GM12878 (cell line): ENCODE results near the gene CCT6A. TPM values are rescaled to one million over a fixed set of nuclear protein-coding genes. Genes with fewer than 3 reads are reported as not detected.

Experiments used
- ATAC-seq: fragments of 200-7000 bp; cut with Tn5 transposase; 3 replicates; pipeline ENCODE4 v1.9.1; 2020; ENCODE audit warnings: mild to moderate bottlenecking, moderate library complexity
- BruUV-seq: library from RNA; stranded (reverse); fragments of 400-500 nt; replicated peaks from 2 replicates; lab custom pipeline; 2021; lab: Mats Ljungman, UMichigan
- CTCF ChIA-PET: fragments of 300-600 bp; sonication (Branson Sonifier 250); formaldehyde crosslinking; extraction: SDS; loops from one replicate; lab custom pipeline; 2021; ENCODE audit warnings: inconsistent platforms; lab: Yijun Ruan, JAX
- POLR2A ChIA-PET: fragments of 350-600 bp; formaldehyde crosslinking; extraction: SDS; loops from one replicate; lab custom pipeline; 2021; ENCODE audit warnings: inconsistent platforms; lab: Charles Lee
- RAD21 ChIA-PET: fragments of 300-600 bp; sonication (Branson Sonifier 250); formaldehyde crosslinking; loops from one replicate; lab custom pipeline; 2023; ENCODE audit warnings: antibody characterized with exemption; ENCODE audit not compliant: unreplicated experiment; lab: Charles Lee
- SMC1A ChIA-PET: fragments of 300-600 bp; sonication (Branson Sonifier 250); formaldehyde crosslinking; loops from one replicate; lab custom pipeline; 2023; ENCODE audit not compliant: unreplicated experiment, uncharacterized antibody; lab: Charles Lee
- DNase-seq: peaks from one replicate; pipeline ENCODE4 v3.0.0-alpha.2; 2011; ENCODE audit warnings: low read depth, low spot score
- FAIRE-seq: peaks from 3 replicates; lab custom pipeline; 2011; peaks lifted over from hg19 to GRCh38; lab: Jason Lieb, UNC
- H2AFZ ChIP-seq: 2 replicates; pipeline ENCODE4 v1.6.0; 2011; ENCODE audit warnings: low read depth, low read length, control low read depth; ENCODE audit not compliant: control insufficient read depth
- H3K27ac ChIP-seq: 2 replicates; pipeline ENCODE4 v1.5.1; 2011; ENCODE audit warnings: control low read depth; ENCODE audit not compliant: control insufficient read depth, insufficient read depth
- H3K27me3 ChIP-seq, 2 experiments: replicated peaks in 1 of 2; 2 replicates each; pipeline versions ENCODE4 v1.6.0 to v1.6.1; 2011; ENCODE audit warnings: low read length in 1 of 2; ENCODE audit not compliant: control insufficient read depth in 2 of 2, insufficient read depth in 2 of 2
- H3K36me3 ChIP-seq, 2 experiments: 2 replicates each; pipeline ENCODE4 v1.5.1; 2011; ENCODE audit warnings: low read length in 1 of 2; ENCODE audit not compliant: control insufficient read depth in 2 of 2, insufficient read depth in 2 of 2
- H3K4me1 ChIP-seq: 2 replicates; pipeline ENCODE4 v1.6.1; 2011; ENCODE audit warnings: mild to moderate bottlenecking, low read length, moderate library complexity, mixed read lengths; ENCODE audit not compliant: control insufficient read depth, insufficient read depth
- H3K4me2 ChIP-seq: 2 replicates; pipeline ENCODE4 v1.6.0; 2011; ENCODE audit warnings: control low read depth; ENCODE audit not compliant: control insufficient read depth, insufficient read depth
- H3K4me3 ChIP-seq: fragments of 200-600 bp; sonication (generic); 2 replicates; pipeline ENCODE4 v1.5.1; 2016
- H3K79me2 ChIP-seq: 2 replicates; pipeline ENCODE4 v1.6.0; 2011; ENCODE audit warnings: low read length; ENCODE audit not compliant: control insufficient read depth, insufficient read depth
- H3K9ac ChIP-seq: 2 replicates; pipeline ENCODE4 v1.8.0; 2011; ENCODE audit warnings: low read length, control low read depth, mixed read lengths; ENCODE audit not compliant: control insufficient read depth, insufficient read depth
- H3K9me3 ChIP-seq: replicated peaks from 3 replicates; pipeline ENCODE4 v1.5.1; 2011; ENCODE audit warnings: mild to moderate bottlenecking, low read length; ENCODE audit not compliant: control insufficient read depth, insufficient read depth
- H4K20me1 ChIP-seq: 2 replicates; pipeline ENCODE4 v1.6.0; 2011; ENCODE audit not compliant: control insufficient read depth, insufficient read depth
- CUX1 ChIP-seq: IDR thresholded peaks from 2 replicates; pipeline ENCODE4 v1.6.1; 2012; ENCODE audit warnings: improper control_type of control experiment, low read depth, low read length; ENCODE audit not compliant: insufficient replicate concordance
- KAT2A ChIP-seq: conservative IDR thresholded peaks from 2 replicates; pipeline ENCODE4 v1.6.1; 2011; ENCODE audit warnings: low read depth, low read length; ENCODE audit not compliant: control insufficient read depth
- LARP7 ChIP-seq: fragments of 450-650 bp; IDR thresholded peaks from 2 replicates; pipeline ENCODE4 v1.6.1; 2017; ENCODE audit warnings: mild to moderate bottlenecking
- PAX8 ChIP-seq: fragments of 450-650 bp; IDR thresholded peaks from 2 replicates; pipeline ENCODE4 v1.6.1; 2017; ENCODE audit warnings: mild to moderate bottlenecking, moderate library complexity
- SMC3 ChIP-seq: IDR thresholded peaks from 2 replicates; pipeline ENCODE4 v1.6.1; 2011; ENCODE audit warnings: low read length, improper control_type of control experiment, borderline replicate concordance
- TCF3 ChIP-seq: IDR thresholded peaks from 2 replicates; pipeline ENCODE4 v1.6.1; 2012; ENCODE audit warnings: low read depth, mild to moderate bottlenecking, low read length, borderline replicate concordance; ENCODE audit not compliant: insufficient read depth
- ZBTB33 ChIP-seq: fragments of 450-650 bp; IDR thresholded peaks from 2 replicates; pipeline ENCODE4 v1.6.1; 2017; ENCODE audit warnings: mild to moderate bottlenecking
- ZSCAN29 ChIP-seq: fragments of 450-650 bp; IDR thresholded peaks from 2 replicates; pipeline ENCODE4 v1.6.1; 2017; ENCODE audit warnings: mild to moderate bottlenecking, moderate library complexity
- WGBS: methylation state at CpG from one replicate; pipeline ENCODE4 v1.1.6; 2016; ENCODE audit warnings: low lambda C conversion rate; ENCODE audit not compliant: insufficient replicate concordance, insufficient coverage; ENCODE audit errors: missing lambda C conversion rate; 5-methylcytosine and 5-hydroxymethylcytosine counted together
- in situ Hi-C: fragments of 300-500 bp; cut with MboI; formaldehyde crosslinking; loops from 9 replicates; pipeline ENCODE4 v1.14.3; 2018; ENCODE audit warnings: mixed read lengths
- intact Hi-C: fragments of 100-400 bp; cut with micrococcal nuclease; formaldehyde crosslinking; loops from one replicate; pipeline ENCODE4 v1.14.2; 2022; ENCODE audit not compliant: unreplicated experiment
- polyA plus RNA-seq, 11 experiments: library from polyadenylated mRNA; depleted of rRNA in 4 of 11; unstranded in 6 of 11; stranded (reverse) in 5 of 11; fragments of >200 nt; fragmentation: Nextera tagmentation in 4 of 11; fragmentation: Illumina TruSeq in 1 of 11; extraction: Ambion mirVana in 4 of 11; extraction: Trizol in 1 of 11; gene quantifications; 1 replicate in 1 of 11; 2 replicates in 10 of 11; pipeline versions ENCODE4 v1.2.1 to v1.2.3, GENCODE V29; 2011 to 2016; ENCODE audit warnings: inconsistent platforms in 2 of 11, missing spikeins in 2 of 11, low read depth in 1 of 11
- total RNA-seq, 4 experiments: library from RNA; depleted of rRNA in 3 of 4; stranded (reverse); fragments of >200 nt in 3 of 4; fragmentation: Illumina TruSeq in 1 of 4; extraction: Trizol in 1 of 4; gene quantifications; 2 replicates each; pipeline versions ENCODE4 v1.2.1 to v1.2.3, GENCODE V29; 2013 to 2021

The CCT6A gene
- total and polyA plus RNA-seq, 10 of the 15 experiments (the other 5 are each of a cell fraction or from before 2014, with no cell fraction given) = 191 to 480 (median 296) TPM

- FAIRE-seq (no peak), ATAC-seq (no peak), DNase-seq (no peak)
- Histone ChIP-seq H3K9ac (no peak overlapping the region), H3K79me2 (no peaks in the 10 kb centered on the region), H3K4me3 (no peak overlapping the region), H2AFZ (no peak overlapping the region), H3K9me3 (no peaks in the 10 kb centered on the region), H3K4me1 (no peaks in the 10 kb centered on the region), H4K20me1 (no peaks in the 10 kb centered on the region), H3K36me3 (peaks cover 0 to 6% of the 10 kb centered on the region in 2 experiments; a peak in 1 of 4 replicates), H3K27me3 (no peaks in the 10 kb centered on the region), H3K4me2 (no peak overlapping the region), H3K27ac (no peak overlapping the region)
- CTCF ChIA-PET = interaction anchor here (0.6 kb wide), 1 partner anchor 8 kb away, joined by 3 read pairs; no protein-coding TSS in a partner anchor
- SMC1A ChIA-PET = no interaction called here
- intact Hi-C loops = no loop called here
- POLR2A ChIA-PET = interaction anchor here (0.7 kb wide), 1 partner anchor 383 kb away, joined by 7 read pairs; no protein-coding TSS in a partner anchor
- in situ Hi-C loops = no loop called here
- RAD21 ChIA-PET = no interaction called here
- TF ChIP-seq LARP7 (no peak), SMC3 (no peak), ZBTB33 (no peak), CUX1 (no peak), ZSCAN29 (no peak), PAX8 (no peak), TCF3 (no peak), KAT2A (no peak)
- WGBS = 83% methylated on average over 1 of the region's 2 CpGs
- BruUV-seq = no TSS peak
Measured at GRCh38 chr7:56026538-56026937, 25.0 kb upstream of the CCT6A start.
